ENCODE data around the gene EBF3.

DNA sequence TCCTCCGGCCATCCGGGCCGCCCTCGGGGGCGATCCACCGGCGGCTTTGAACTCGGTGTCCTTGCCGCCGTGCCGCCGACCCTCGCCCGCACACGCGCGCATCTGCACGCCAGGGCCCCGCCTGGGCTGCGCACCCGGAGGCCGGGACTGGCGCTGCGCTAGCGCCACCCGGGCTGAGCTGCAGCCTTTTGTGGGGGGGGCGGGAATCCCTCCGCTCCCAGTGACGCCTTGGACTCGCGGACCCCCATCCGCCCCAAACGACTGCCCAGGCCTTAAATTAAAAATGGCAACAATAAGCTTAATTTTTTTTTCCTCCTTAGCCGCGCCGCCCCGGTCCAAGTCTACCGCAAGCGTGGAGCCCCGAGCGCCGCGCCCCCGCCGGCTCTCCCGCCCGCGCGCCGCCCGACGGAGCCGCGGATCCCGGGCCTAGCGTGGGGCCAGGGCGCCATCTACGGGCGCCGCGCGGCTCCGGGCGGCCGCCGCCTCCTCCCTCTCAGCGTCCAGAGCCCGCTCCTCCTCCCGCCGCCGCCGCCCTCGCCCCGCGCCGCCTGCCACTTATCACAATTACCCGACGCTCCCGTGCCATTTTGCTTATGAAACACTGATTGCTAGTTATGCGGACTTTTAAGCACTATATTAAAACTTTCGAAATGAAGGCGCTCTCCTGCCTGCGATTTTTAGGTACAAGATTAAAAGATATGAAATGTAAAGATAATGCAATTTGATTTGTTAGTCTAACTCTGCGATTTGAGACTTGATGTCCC lies 7.5 kb upstream of the EBF3 start:
- TF ChIP-seq, protein P1, sequence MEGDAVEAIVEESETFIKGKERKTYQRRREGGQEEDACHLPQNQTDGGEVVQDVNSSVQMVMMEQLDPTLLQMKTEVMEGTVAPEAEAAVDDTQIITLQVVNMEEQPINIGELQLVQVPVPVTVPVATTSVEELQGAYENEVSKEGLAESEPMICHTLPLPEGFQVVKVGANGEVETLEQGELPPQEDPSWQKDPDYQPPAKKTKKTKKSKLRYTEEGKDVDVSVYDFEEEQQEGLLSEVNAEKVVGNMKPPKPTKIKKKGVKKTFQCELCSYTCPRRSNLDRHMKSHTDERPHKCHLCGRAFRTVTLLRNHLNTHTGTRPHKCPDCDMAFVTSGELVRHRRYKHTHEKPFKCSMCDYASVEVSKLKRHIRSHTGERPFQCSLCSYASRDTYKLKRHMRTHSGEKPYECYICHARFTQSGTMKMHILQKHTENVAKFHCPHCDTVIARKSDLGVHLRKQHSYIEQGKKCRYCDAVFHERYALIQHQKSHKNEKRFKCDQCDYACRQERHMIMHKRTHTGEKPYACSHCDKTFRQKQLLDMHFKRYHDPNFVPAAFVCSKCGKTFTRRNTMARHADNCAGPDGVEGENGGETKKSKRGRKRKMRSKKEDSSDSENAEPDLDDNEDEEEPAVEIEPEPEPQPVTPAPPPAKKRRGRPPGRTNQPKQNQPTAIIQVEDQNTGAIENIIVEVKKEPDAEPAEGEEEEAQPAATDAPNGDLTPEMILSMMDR (IDR thresholded peaks at IDR 0.05; ENCODE audit: low read depth, low read length): no peak
- no peak for TF ChIP-seq EZH2phosphoT487 (IDR thresholded peaks at IDR 0.05; ENCODE audit: low read depth)
